ENCODE results near the gene NXN.

Gene NXN

DNA sequence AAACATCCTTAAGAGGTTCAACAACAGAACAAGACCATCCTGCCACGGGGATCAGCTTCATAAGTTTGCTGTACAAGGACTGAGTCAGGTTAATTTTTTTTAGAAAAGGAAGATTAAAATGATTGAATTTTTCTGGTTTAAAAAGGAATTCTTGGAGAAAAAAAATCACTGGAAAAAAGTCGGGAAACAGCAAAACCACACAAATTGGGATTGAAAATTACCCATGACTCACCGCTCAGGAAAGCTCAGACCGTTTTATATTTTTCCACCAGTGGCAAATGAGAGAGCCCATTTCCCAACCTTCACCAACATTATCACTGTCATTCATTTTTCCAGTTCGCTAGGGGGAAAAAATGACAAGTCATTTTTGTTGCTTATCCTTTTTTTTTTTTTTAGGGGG is 150.8 kb downstream of the NXN start:
- H3K27me3 ChIP-seq (ENCODE audit: control insufficient read depth, low read length): no peaks in the 10 kb centered on the region
- H3K79me2 ChIP-seq (ENCODE audit: control insufficient read depth, low read length): no peaks in the 10 kb centered on the region
- H3K9me2 ChIP-seq (replicated peaks; ENCODE audit: control insufficient read depth, low read length): no peaks in the 10 kb centered on the region
- H4K20me1 ChIP-seq (ENCODE audit: control insufficient read depth, insufficient read depth, low read depth, low read length): no peaks in the 10 kb centered on the region
- no peaks in the 10 kb centered on the region for H3K9me3 ChIP-seq (ENCODE audit: control insufficient read depth, insufficient read depth, low read length)
- no peak overlapping the region for H3K4me3 ChIP-seq (ENCODE audit: low read length)
- no peak for TF ChIP-seq EZH2phosphoT487 (IDR thresholded peaks at IDR 0.05; ENCODE audit: borderline replicate concordance, low read length)
- TF ChIP-seq, protein P1, sequence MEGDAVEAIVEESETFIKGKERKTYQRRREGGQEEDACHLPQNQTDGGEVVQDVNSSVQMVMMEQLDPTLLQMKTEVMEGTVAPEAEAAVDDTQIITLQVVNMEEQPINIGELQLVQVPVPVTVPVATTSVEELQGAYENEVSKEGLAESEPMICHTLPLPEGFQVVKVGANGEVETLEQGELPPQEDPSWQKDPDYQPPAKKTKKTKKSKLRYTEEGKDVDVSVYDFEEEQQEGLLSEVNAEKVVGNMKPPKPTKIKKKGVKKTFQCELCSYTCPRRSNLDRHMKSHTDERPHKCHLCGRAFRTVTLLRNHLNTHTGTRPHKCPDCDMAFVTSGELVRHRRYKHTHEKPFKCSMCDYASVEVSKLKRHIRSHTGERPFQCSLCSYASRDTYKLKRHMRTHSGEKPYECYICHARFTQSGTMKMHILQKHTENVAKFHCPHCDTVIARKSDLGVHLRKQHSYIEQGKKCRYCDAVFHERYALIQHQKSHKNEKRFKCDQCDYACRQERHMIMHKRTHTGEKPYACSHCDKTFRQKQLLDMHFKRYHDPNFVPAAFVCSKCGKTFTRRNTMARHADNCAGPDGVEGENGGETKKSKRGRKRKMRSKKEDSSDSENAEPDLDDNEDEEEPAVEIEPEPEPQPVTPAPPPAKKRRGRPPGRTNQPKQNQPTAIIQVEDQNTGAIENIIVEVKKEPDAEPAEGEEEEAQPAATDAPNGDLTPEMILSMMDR (IDR thresholded peaks at IDR 0.05; ENCODE audit: low read depth, low read length, poor library complexity, severe bottlenecking): no peak
- H3K27ac ChIP-seq (ENCODE audit: low read depth, low read length): no peak overlapping the region
- peaks cover under 1% of the 10 kb centered on the region for H3K4me1 ChIP-seq (ENCODE audit: control insufficient read depth, low read length)
- H3K4me2 ChIP-seq (ENCODE audit: low read length): no peak overlapping the region
- no peaks in the 10 kb centered on the region for H3F3A ChIP-seq (ENCODE audit: control insufficient read depth, insufficient read depth)
- H3K36me3 ChIP-seq (ENCODE audit: control insufficient read depth, low read length): no peaks in the 10 kb centered on the region

DNA sequence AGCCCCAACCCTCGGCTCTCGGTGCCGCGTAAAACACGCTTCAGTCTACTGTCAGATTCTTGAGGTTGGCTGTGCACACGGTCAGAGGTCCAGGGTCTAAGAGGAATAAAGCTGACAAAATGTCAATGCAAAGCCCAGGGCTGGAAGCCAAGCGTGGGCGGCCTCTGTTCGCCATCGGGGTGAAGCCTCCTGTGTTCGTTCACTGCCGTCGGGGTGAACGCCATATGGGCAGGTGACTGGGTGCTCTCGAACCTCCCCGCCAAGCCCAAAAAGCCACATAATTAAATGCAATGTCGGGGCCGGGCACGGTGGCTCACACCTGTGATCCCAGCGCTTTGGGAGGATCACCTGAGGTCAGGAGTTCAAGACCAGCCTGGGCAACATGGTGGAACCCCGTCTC is 152.8 kb downstream of the NXN start:
- no peaks in the 10 kb centered on the region for H3K27me3 ChIP-seq (ENCODE audit: control insufficient read depth, low read length)
- H3K9me3 ChIP-seq (ENCODE audit: control insufficient read depth, insufficient read depth, low read length): no peaks in the 10 kb centered on the region
- no peaks in the 10 kb centered on the region for H4K20me1 ChIP-seq (ENCODE audit: control insufficient read depth, insufficient read depth, low read depth, low read length)
- H3K27ac ChIP-seq (ENCODE audit: low read depth, low read length): no peak overlapping the region
- H3K4me3 ChIP-seq (ENCODE audit: low read length): no peak overlapping the region
- no peaks in the 10 kb centered on the region for H3K79me2 ChIP-seq (ENCODE audit: control insufficient read depth, low read length)
- peaks cover 20% of the 10 kb centered on the region for H3K4me1 ChIP-seq (ENCODE audit: control insufficient read depth, low read length)
- H3K9me2 ChIP-seq (replicated peaks; ENCODE audit: control insufficient read depth, low read length): no peaks in the 10 kb centered on the region
- no peak overlapping the region for H3K4me2 ChIP-seq (ENCODE audit: low read length)
- no peaks in the 10 kb centered on the region; the same call in 1 of the 2 replicates for H3F3A ChIP-seq (ENCODE audit: control insufficient read depth, insufficient read depth)
- no peaks in the 10 kb centered on the region for H3K36me3 ChIP-seq (ENCODE audit: control insufficient read depth, low read length)
- TF ChIP-seq, protein P1 (IDR thresholded peaks at IDR 0.05; ENCODE audit: low read depth, low read length, poor library complexity, severe bottlenecking): no peak
- no peak for TF ChIP-seq EZH2phosphoT487 (IDR thresholded peaks at IDR 0.05; ENCODE audit: borderline replicate concordance, low read length)

DNA sequence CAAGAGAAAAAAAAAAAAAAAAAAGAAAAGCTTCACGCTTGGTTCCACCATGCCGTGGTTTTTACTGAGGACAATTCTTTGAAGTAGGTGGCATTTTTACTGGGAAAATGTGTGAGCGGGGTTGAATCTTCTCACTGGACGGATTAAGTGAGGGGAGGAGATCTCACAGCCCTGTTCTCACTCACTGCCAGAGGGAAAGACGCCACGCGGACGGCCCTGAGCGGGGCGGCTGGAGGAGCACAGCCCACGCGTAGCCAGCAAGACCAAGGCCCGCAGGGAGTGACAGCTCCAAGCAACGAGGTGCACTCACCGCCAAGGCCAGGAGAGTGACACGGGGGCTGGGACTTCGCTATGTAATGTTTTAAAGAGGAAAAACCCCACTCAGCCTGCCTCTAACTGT is 154.4 kb downstream of the NXN start:
- Histone ChIP-seq H3K27ac (ENCODE audit: low read depth, low read length) (no peak overlapping the region), H3K4me2 (ENCODE audit: low read length) (no peak overlapping the region), H3K4me3 (ENCODE audit: low read length) (no peak overlapping the region), H3F3A (ENCODE audit: control insufficient read depth, insufficient read depth) (no peaks in the 10 kb centered on the region; the same call in 1 of the 2 replicates), H3K27me3 (ENCODE audit: control insufficient read depth, low read length) (no peaks in the 10 kb centered on the region), H4K20me1 (ENCODE audit: control insufficient read depth, insufficient read depth, low read depth, low read length) (no peaks in the 10 kb centered on the region), H3K9me2 (replicated peaks; ENCODE audit: control insufficient read depth, low read length) (no peaks in the 10 kb centered on the region), H3K79me2 (ENCODE audit: control insufficient read depth, low read length) (no peaks in the 10 kb centered on the region), H3K9me3 (ENCODE audit: control insufficient read depth, insufficient read depth, low read length) (no peaks in the 10 kb centered on the region), H3K36me3 (ENCODE audit: control insufficient read depth, low read length) (no peaks in the 10 kb centered on the region), H3K4me1 (ENCODE audit: control insufficient read depth, low read length) (peaks cover 35% of the 10 kb centered on the region)
- TF ChIP-seq, protein P1 (IDR thresholded peaks at IDR 0.05; ENCODE audit: low read depth, low read length, poor library complexity, severe bottlenecking): no peak
- no peak for TF ChIP-seq EZH2phosphoT487 (IDR thresholded peaks at IDR 0.05; ENCODE audit: borderline replicate concordance, low read length)
